ENCODE measurements around the gene TMEM204. TPM values are rescaled to one million over a fixed set of nuclear protein-coding genes. Genes with fewer than 3 reads are reported as not detected.

The TMEM204 gene
- total RNA-seq, 1 donor from 2014 or later, result 32.8 TPM

GRCh38 chr16:1538804-1539520 is 5.5 kb downstream of the TMEM204 start:
- no peak for DNase-seq (ENCODE audit: low spot score)

- no peak for DNase-seq (ENCODE audit: low spot score)
Measured at GRCh38 chr16:1539720-1540555, 6.5 kb downstream of the TMEM204 start.

- DNase-seq (ENCODE audit: low spot score), result no peak
Measured at GRCh38 chr16:1540556-1540855, 7.0 kb downstream of the TMEM204 start.

GRCh38 chr16:1541293-1542165 is 8.1 kb downstream of the TMEM204 start:
- no peak for DNase-seq (ENCODE audit: low spot score)

GRCh38 chr16:1542166-1542500 is 8.7 kb downstream of the TMEM204 start:
- no peak for DNase-seq (ENCODE audit: low spot score)

GRCh38 chr16:1542533-1542932 is 9.1 kb downstream of the TMEM204 start:
- DNase-seq (ENCODE audit: low spot score), result no peak

GRCh38 chr16:1543085-1543896 is 9.8 kb downstream of the TMEM204 start:
- no peak for DNase-seq (ENCODE audit: low spot score)

GRCh38 chr16:1545044-1546040 is 11.9 kb downstream of the TMEM204 start:
- peak; percentile 72 for DNase-seq (ENCODE audit: low spot score)

- no peak for DNase-seq (ENCODE audit: low spot score)
Measured at GRCh38 chr16:1546430-1546829, 13.0 kb downstream of the TMEM204 start.

GRCh38 chr16:1548233-1548632 is 14.8 kb downstream of the TMEM204 start:
- no peak for DNase-seq (ENCODE audit: low spot score)

- peak; percentile 76 for DNase-seq (ENCODE audit: low spot score)
Measured at GRCh38 chr16:1548727-1549126, 15.3 kb downstream of the TMEM204 start.

- no peak for DNase-seq (ENCODE audit: low spot score)
Measured at GRCh38 chr16:1550069-1550468, 16.6 kb downstream of the TMEM204 start.

GRCh38 chr16:1550696-1551095 is 17.2 kb downstream of the TMEM204 start:
- DNase-seq (ENCODE audit: low spot score), result no peak

- DNase-seq (ENCODE audit: low spot score), result no peak
Measured at GRCh38 chr16:1551166-1551565, 17.7 kb downstream of the TMEM204 start.

- no peak for DNase-seq (ENCODE audit: low spot score)
Measured at GRCh38 chr16:1552129-1552528, 18.7 kb downstream of the TMEM204 start.

- no peak for DNase-seq (ENCODE audit: low spot score)
Measured at GRCh38 chr16:1553946-1554825, 20.7 kb downstream of the TMEM204 start.

GRCh38 chr16:1554826-1555445 is 21.5 kb downstream of the TMEM204 start:
- no peak for DNase-seq (ENCODE audit: low spot score)

- no peak for DNase-seq (ENCODE audit: low spot score)
Measured at GRCh38 chr16:1556254-1556653, 22.8 kb downstream of the TMEM204 start.

GRCh38 chr16:1557074-1557473 is 23.6 kb downstream of the TMEM204 start:
- no peak for DNase-seq (ENCODE audit: low spot score)

All from ureter (tissue), 1 donor.